GM23248 (cell line): Measurements from ENCODE around the gene PPARGC1A.

Experiments used
- EZH2 ChIP-seq: fragments of 200-600 bp; sonication (generic); IDR thresholded peaks from 2 replicates; pipeline ENCODE4 v1.6.1; 2018; ENCODE audit warnings: antibody characterized with exemption, mild to moderate bottlenecking; ENCODE audit not compliant: insufficient read depth, poor library complexity, severe bottlenecking
- EZH2phosphoT487 ChIP-seq: fragments of 200-600 bp; sonication (generic); IDR thresholded peaks from 2 replicates; pipeline ENCODE4 v1.6.1; 2018; ENCODE audit warnings: antibody characterized with exemption, moderate library complexity, mild to moderate bottlenecking, low read depth; ENCODE audit not compliant: insufficient read depth

- TF ChIP-seq EZH2 (no peak), EZH2phosphoT487 (no peak)
These were observed 34.0 kb upstream of the PPARGC1A start for GRCh38 chr4:23923840-23924239.
